ENCODE measurements around the gene HOXD12. TPM values are rescaled to one million over a fixed set of nuclear protein-coding genes. Genes with fewer than 3 reads are reported as not detected.

The HOXD12 gene
- total RNA-seq, 4 donors from 2014 or later: 0.27 TPM; not detected in 3

DNA sequence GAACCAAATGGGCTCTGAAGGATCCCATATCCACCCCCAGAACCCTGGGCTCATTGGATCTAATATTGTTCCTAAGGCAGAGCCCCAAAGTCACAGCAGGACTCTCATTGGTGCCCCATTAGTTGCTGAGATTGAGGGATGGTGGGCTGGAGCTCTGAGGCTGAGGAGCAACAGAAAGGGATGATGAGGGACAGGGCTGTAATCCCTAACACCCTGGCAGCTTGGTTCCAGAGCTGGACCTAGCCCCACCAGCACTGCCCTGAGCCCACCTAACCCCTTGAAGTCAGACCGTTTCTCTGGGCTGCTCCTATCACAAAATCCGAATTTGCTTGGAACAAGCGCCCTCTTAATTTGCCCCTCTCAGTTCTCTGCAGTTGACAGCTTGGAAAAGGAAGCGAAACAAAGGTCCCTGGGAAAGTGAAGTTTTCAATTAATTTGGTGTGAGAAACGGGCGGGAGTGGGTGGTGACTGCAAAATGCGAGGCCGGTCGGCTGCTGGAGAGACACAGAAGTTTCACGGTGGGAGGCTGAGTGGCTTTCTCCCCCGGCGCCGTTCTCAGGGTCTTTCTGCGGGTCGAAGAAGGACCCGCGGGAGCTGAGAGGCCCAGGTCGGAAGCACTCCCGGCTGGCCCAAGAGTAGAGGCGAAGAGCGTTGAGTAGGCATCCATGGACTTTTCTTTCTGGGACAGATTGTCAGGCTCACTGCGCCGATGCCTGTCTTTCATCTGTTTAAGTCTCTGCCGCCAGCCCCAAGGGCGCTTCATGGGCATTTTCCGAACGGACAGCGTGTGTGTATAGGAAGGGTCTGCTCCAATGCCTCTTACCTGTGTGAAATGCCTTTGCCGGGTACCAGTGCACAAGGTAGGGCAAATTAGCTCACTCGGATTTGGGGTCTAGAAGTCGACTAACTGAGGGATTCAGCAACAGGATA lies 8.0 kb upstream of the HOXD12 start:
- peak in 1 of 2 donors; percentile 75 for DNase-seq (ENCODE audit: low spot score in 2 of 2)
- intact Hi-C loops (cut with DNase I; ENCODE audit: low total_unique reads): no loop called here
- H3K4me3 ChIP-seq (ENCODE audit: low read depth, poor library complexity, severe bottlenecking): no peak overlapping the region
- 19 to 21% methylated on average over 31 of the region's 31 CpGs for WGBS, 2 donors
- TF ChIP-seq, protein P1, sequence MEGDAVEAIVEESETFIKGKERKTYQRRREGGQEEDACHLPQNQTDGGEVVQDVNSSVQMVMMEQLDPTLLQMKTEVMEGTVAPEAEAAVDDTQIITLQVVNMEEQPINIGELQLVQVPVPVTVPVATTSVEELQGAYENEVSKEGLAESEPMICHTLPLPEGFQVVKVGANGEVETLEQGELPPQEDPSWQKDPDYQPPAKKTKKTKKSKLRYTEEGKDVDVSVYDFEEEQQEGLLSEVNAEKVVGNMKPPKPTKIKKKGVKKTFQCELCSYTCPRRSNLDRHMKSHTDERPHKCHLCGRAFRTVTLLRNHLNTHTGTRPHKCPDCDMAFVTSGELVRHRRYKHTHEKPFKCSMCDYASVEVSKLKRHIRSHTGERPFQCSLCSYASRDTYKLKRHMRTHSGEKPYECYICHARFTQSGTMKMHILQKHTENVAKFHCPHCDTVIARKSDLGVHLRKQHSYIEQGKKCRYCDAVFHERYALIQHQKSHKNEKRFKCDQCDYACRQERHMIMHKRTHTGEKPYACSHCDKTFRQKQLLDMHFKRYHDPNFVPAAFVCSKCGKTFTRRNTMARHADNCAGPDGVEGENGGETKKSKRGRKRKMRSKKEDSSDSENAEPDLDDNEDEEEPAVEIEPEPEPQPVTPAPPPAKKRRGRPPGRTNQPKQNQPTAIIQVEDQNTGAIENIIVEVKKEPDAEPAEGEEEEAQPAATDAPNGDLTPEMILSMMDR (IDR thresholded peaks at IDR 0.05): no peak
- no peak for TF ChIP-seq POLR2A (IDR thresholded peaks at IDR 0.05)

DNA sequence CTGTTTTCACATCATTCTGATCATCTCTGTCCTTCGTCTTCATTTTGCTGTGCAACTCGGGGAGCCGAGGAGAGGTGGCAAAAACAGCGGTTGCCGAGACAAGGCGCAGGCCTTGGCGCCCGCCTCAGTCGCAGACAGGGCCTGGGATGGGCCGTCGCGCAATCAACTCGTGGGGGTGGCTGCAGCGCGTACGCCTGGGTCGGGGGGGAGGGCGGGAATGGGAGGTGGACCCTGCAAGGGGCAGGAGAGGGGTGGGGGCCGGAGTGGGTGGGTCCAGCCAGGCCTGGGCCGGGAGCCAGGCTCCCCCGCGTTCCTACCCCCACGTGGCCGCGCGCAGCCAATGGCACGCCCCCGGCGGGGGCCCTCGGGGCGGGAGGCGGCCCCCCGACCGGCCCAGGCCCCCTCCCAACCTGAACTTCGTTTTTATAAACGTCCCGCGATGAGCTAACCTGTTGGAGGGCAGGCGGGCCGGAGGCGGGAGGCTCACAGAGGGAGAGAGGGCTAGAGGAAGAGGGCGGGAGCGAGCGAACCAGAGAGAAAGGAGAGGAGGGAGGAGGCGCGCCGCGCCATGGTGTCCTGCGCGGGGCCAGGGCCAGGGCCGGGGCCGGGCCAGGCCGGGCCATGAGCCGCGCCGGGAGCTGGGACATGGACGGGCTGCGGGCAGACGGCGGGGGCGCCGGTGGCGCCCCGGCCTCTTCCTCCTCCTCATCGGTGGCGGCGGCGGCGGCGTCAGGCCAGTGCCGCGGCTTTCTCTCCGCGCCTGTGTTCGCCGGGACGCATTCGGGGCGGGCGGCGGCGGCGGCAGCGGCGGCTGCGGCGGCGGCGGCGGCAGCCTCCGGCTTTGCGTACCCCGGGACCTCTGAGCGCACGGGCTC lies 7.1 kb upstream of the HOXD12 start, which contains the start of gene HOXD13:
HOXD13 (plus strand) TSS at position 452 of the 875 bp plus-strand sequence; CDS start at position 622, 170 bp downstream.
- 1 to 5% methylated on average over 53 to 77 of the region's 95 CpGs for WGBS, 2 donors
- no peak within 1 kb of the TSS for H3K4me3 ChIP-seq (ENCODE audit: low read depth, poor library complexity, severe bottlenecking)
- peak in 1 of 2 donors; percentile 84 for DNase-seq (ENCODE audit: low spot score in 2 of 2)
- intact Hi-C loops (cut with DNase I; ENCODE audit: low total_unique reads): no loop called here
- TF ChIP-seq, protein P1 (IDR thresholded peaks at IDR 0.05): no peak
- TF ChIP-seq POLR2A (IDR thresholded peaks at IDR 0.05): no peak

DNA sequence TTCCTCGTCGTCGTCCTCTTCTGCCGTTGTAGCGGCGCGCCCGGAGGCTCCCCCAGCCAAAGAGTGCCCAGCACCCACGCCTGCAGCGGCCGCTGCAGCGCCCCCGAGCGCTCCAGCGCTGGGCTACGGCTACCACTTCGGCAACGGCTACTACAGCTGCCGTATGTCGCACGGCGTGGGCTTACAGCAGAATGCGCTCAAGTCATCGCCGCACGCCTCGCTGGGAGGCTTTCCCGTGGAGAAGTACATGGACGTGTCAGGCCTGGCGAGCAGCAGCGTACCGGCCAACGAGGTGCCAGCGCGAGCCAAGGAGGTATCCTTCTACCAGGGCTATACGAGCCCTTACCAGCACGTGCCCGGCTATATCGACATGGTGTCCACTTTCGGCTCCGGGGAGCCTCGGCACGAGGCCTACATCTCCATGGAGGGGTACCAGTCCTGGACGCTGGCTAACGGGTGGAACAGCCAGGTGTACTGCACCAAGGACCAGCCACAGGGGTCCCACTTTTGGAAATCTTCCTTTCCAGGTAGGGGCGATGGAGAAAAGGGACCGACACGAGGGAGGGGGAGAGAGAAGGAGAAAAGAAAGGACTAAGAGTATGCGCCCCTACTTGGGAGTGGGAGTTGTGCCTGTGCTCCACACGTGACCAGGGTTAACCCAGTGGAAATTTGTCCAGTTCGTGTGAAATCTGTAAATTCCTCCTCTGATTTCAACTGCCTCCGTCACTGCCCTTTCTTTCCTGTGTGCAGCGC lies 6.3 kb upstream of the HOXD12 start:
- 5 to 7% methylated on average over 26 to 28 of the region's 53 CpGs for WGBS, 2 donors
- intact Hi-C loops (cut with DNase I; ENCODE audit: low total_unique reads): no loop called here
- peak in 1 of 2 donors; percentile 81 for DNase-seq (ENCODE audit: low spot score in 2 of 2)
- H3K4me3 ChIP-seq (ENCODE audit: low read depth, poor library complexity, severe bottlenecking): no peak overlapping the region
- TF ChIP-seq, protein P1 (IDR thresholded peaks at IDR 0.05): no peak
- TF ChIP-seq POLR2A (IDR thresholded peaks at IDR 0.05): no peak

DNA sequence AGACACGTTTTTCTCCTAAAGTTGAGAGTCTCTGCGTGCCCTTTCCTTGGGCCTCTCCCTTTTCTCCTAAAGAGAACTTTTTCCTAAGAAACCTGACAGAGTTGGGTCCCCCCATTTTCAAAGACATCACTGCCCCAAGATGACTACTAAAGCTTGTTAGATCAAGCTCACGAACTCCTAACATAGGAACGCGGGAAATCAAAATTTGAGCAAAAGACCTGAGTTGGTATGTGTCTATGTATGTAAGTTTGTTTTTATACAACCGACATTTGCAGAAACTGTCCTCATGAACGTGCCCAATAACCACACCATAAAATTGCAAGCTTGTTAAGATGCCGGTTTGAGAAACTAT lies 5.7 kb upstream of the HOXD12 start:
- DNase-seq (ENCODE audit: low spot score in 2 of 2): no peak
- intact Hi-C loops (cut with DNase I; ENCODE audit: low total_unique reads): no loop called here
- no peak overlapping the region for H3K4me3 ChIP-seq (ENCODE audit: low read depth, poor library complexity, severe bottlenecking)
- 15 to 17% methylated on average over 8 of the region's 8 CpGs for WGBS, 2 donors
- no peak for TF ChIP-seq POLR2A (IDR thresholded peaks at IDR 0.05)
- TF ChIP-seq, protein P1 (IDR thresholded peaks at IDR 0.05): no peak

DNA sequence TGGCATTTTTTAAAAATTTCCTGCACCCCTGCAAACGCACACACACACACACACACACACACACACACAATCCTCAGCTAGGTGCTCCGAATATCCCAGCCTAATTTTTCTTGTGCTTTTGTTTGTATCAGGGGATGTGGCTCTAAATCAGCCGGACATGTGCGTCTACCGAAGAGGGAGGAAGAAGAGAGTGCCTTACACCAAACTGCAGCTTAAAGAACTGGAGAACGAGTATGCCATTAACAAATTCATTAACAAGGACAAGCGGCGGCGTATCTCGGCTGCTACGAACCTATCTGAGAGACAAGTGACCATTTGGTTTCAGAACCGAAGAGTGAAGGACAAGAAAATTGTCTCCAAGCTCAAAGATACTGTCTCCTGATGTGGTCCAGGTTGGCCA lies 5.2 kb upstream of the HOXD12 start:
- no peak for TF ChIP-seq POLR2A (IDR thresholded peaks at IDR 0.05)
- TF ChIP-seq, protein P1 (IDR thresholded peaks at IDR 0.05): no peak
- 21 to 23% methylated on average over 12 of the region's 12 CpGs for WGBS, 2 donors
- DNase-seq (ENCODE audit: low spot score in 2 of 2): no peak
- H3K4me3 ChIP-seq (ENCODE audit: low read depth, poor library complexity, severe bottlenecking): no peak overlapping the region
- intact Hi-C loops (cut with DNase I; ENCODE audit: low total_unique reads): no loop called here

Data from lower leg skin (tissue), 4 donors.